H1 (cell line): Measurements from ENCODE around the gene HACD3. TPM values are rescaled to one million over a fixed set of nuclear protein-coding genes. Genes with fewer than 3 reads are reported as not detected.

ENCODE experiments used
- CTCF ChIA-PET: fragments of 300-600 bp; sonication (Branson Sonifier 250); formaldehyde crosslinking; loops from one replicate; lab custom pipeline; 2021; ENCODE audit not compliant: partially characterized antibody; lab: Charles Lee
- POLR2A ChIA-PET: fragments of 300-600 bp; sonication (Branson Sonifier 250); formaldehyde crosslinking; loops from one replicate; lab custom pipeline; 2021; ENCODE audit warnings: inconsistent platforms; ENCODE audit not compliant: partially characterized antibody; lab: Charles Lee
- DNase-seq, 2 experiments: peaks; one replicate each; pipeline versions ENCODE4 v3.0.0 to v3.0.0-alpha.2; 2010 to 2022; ENCODE audit warnings: low spot score in 2 of 2, low read depth in 1 of 2, mixed read lengths in 1 of 2
- FAIRE-seq: peaks from 2 replicates; lab custom pipeline; 2011; peaks lifted over from hg19 to GRCh38; lab: Jason Lieb, UNC
- H2AFZ ChIP-seq: 2 replicates; pipeline ENCODE4 v1.8.1; 2012; ENCODE audit warnings: low read length, inconsistent platforms
- H2AK5ac ChIP-seq: 2 replicates; pipeline ENCODE4 v1.6.1; 2013; ENCODE audit warnings: low read depth, low read length
- H2BK120ac ChIP-seq: replicated peaks from 2 replicates; pipeline ENCODE3; 2013; ENCODE audit warnings: low read depth, low read length, inconsistent platforms
- H2BK12ac ChIP-seq: 2 replicates; pipeline ENCODE4 v1.6.1; 2013; ENCODE audit warnings: low read depth, low read length
- H2BK15ac ChIP-seq: 2 replicates; pipeline ENCODE4 v1.6.1; 2013; ENCODE audit warnings: low read length
- H2BK20ac ChIP-seq: 2 replicates; pipeline ENCODE4 v1.6.1; 2013; ENCODE audit warnings: low read length
- H2BK5ac ChIP-seq: 2 replicates; pipeline ENCODE4 v1.6.1; 2013; ENCODE audit warnings: low read depth, low read length
- H3K14ac ChIP-seq: 2 replicates; pipeline ENCODE4 v1.6.1; 2013; ENCODE audit warnings: inconsistent platforms; ENCODE audit not compliant: insufficient read length
- H3K18ac ChIP-seq: 2 replicates; pipeline ENCODE4 v1.6.1; 2013; ENCODE audit warnings: low read length; ENCODE audit errors: extremely low read depth
- H3K23ac ChIP-seq: 2 replicates; pipeline ENCODE4 v1.6.1; 2013; ENCODE audit warnings: inconsistent platforms; ENCODE audit not compliant: insufficient read length
- H3K23me2 ChIP-seq: 2 replicates; pipeline ENCODE4 v1.6.1; 2013; ENCODE audit warnings: low read depth, low read length
- H3K27ac ChIP-seq: 2 replicates; pipeline ENCODE4 v1.6.1; 2011; ENCODE audit warnings: low read depth, low read length, inconsistent platforms
- H3K27me3 ChIP-seq, 4 experiments: replicated peaks in 1 of 4; 1 replicate in 1 of 4; 2 replicates in 3 of 4; pipeline versions ENCODE4 v1.6.1 to v1.8.1; 2011 to 2013; ENCODE audit warnings: low read length in 3 of 4, mild to moderate bottlenecking in 3 of 4, inconsistent platforms in 2 of 4, mixed read lengths in 2 of 4, moderate library complexity in 1 of 4; ENCODE audit not compliant: control insufficient read depth in 3 of 4, insufficient read depth in 3 of 4; ENCODE audit errors: extremely low read depth in 1 of 4
- H3K36me3 ChIP-seq, 4 experiments: 2 replicates each; pipeline versions ENCODE4 v1.6.1 to v1.8.1; 2011 to 2013; ENCODE audit warnings: mild to moderate bottlenecking in 4 of 4, low read length in 3 of 4, moderate library complexity in 2 of 4, control low read depth in 1 of 4, inconsistent platforms in 1 of 4; ENCODE audit not compliant: insufficient read depth in 4 of 4, control insufficient read depth in 2 of 4
- H3K4ac ChIP-seq: replicated peaks from 2 replicates; pipeline ENCODE3; 2013; ENCODE audit warnings: low read length, low read depth, mixed read lengths, inconsistent platforms; ENCODE audit not compliant: insufficient read length
- H3K4me1 ChIP-seq, 4 experiments: replicated peaks in 1 of 4; 1 replicate in 1 of 4; 2 replicates in 3 of 4; pipeline versions ENCODE4 v1.6.1 to v1.8.1; 2011 to 2013; ENCODE audit warnings: low read length in 3 of 4, inconsistent platforms in 2 of 4, mixed read lengths in 1 of 4; ENCODE audit not compliant: insufficient read depth in 4 of 4, control insufficient read depth in 3 of 4
- H3K4me2 ChIP-seq, 2 experiments: 2 replicates each; pipeline versions ENCODE4 v1.6.1 to v1.8.1; 2011 to 2013; ENCODE audit warnings: low read depth in 2 of 2, low read length in 2 of 2, control low read depth in 1 of 2, inconsistent platforms in 1 of 2, mild to moderate bottlenecking in 1 of 2; ENCODE audit not compliant: insufficient read depth in 1 of 2
- H3K4me3 ChIP-seq, 4 experiments: fragments of 200-600, 300-600 bp in 1 of 4; sonication (generic), shearing (Covaris generic), sonication (Bioruptor Twin) in 1 of 4; 2 replicates each; pipeline versions ENCODE4 v1.5.1 to v1.8.1; 2011 to 2016; ENCODE audit warnings: low read length in 4 of 4, low read depth in 3 of 4, control low read depth in 2 of 4, inconsistent platforms in 2 of 4, mild to moderate bottlenecking in 2 of 4, mixed read lengths in 1 of 4, moderate library complexity in 1 of 4; ENCODE audit not compliant: insufficient read depth in 2 of 4; ENCODE audit errors: extremely low read depth in 1 of 4
- H3K56ac ChIP-seq: replicated peaks from 2 replicates; pipeline ENCODE3; 2013; ENCODE audit warnings: low read depth, mild to moderate bottlenecking, mixed read lengths, low read length, inconsistent platforms; ENCODE audit not compliant: insufficient read length
- H3K79me1 ChIP-seq: 2 replicates; pipeline ENCODE4 v1.6.1; 2013; ENCODE audit warnings: low read depth, low read length, control low read depth
- H3K79me2 ChIP-seq, 2 experiments: 2 replicates each; pipeline versions ENCODE4 v1.6.1 to v1.8.1; 2012 to 2013; ENCODE audit warnings: low read length in 2 of 2, mild to moderate bottlenecking in 2 of 2, inconsistent platforms in 1 of 2; ENCODE audit not compliant: insufficient read depth in 2 of 2, control insufficient read depth in 1 of 2
- H3K9ac ChIP-seq, 4 experiments: replicated peaks in 1 of 4; 1 replicate in 1 of 4; 2 replicates in 3 of 4; pipeline versions ENCODE4 v1.6.1 to v1.8.1; 2011 to 2013; ENCODE audit warnings: low read depth in 3 of 4, low read length in 3 of 4, control low read depth in 2 of 4, mild to moderate bottlenecking in 2 of 4, moderate library complexity in 2 of 4, inconsistent platforms in 1 of 4; ENCODE audit errors: extremely low read depth in 1 of 4
- H3K9me3 ChIP-seq, 2 experiments: 2 replicates each; pipeline versions ENCODE4 v1.6.1 to v1.8.1; 2012 to 2013; ENCODE audit warnings: mild to moderate bottlenecking in 2 of 2, moderate library complexity in 2 of 2, control low read depth in 1 of 2, inconsistent platforms in 1 of 2, low read depth in 1 of 2, low read length in 1 of 2, mixed read lengths in 1 of 2; ENCODE audit not compliant: insufficient read depth in 2 of 2
- H4K20me1 ChIP-seq, 2 experiments: replicated peaks in 1 of 2; 2 replicates each; pipeline versions ENCODE3 to v1.8.1; 2011 to 2013; ENCODE audit warnings: inconsistent platforms in 2 of 2, low read length in 2 of 2, mild to moderate bottlenecking in 1 of 2; ENCODE audit not compliant: insufficient read depth in 2 of 2, control insufficient read depth in 1 of 2
- H4K5ac ChIP-seq: 2 replicates; pipeline ENCODE4 v1.6.1; 2013; ENCODE audit warnings: low read length, low read depth, mixed read lengths, inconsistent platforms; ENCODE audit not compliant: insufficient read length
- H4K8ac ChIP-seq: 2 replicates; pipeline ENCODE4 v1.8.0; 2013; ENCODE audit warnings: mild to moderate bottlenecking, moderate library complexity, low read length, inconsistent platforms; ENCODE audit not compliant: insufficient read depth; ENCODE audit errors: extremely low read depth
- H4K91ac ChIP-seq: replicated peaks from 2 replicates; pipeline ENCODE3; 2013; ENCODE audit warnings: low read length, mixed read lengths, inconsistent platforms; ENCODE audit not compliant: insufficient read length
- BRCA1 ChIP-seq: IDR thresholded peaks from 2 replicates; pipeline ENCODE4 v1.6.1; 2012; ENCODE audit warnings: low read depth, low read length, improper control_type of control experiment
- E2F6 ChIP-seq: IDR thresholded peaks from 2 replicates; pipeline ENCODE4 v1.6.1; 2012; ENCODE audit warnings: inconsistent platforms
- FOSL1 ChIP-seq: IDR thresholded peaks from 2 replicates; pipeline ENCODE4 v1.6.1; 2011; ENCODE audit warnings: mild to moderate bottlenecking, low read depth, low read length, moderate library complexity; ENCODE audit not compliant: insufficient read depth
- POLR2AphosphoS5 ChIP-seq: IDR thresholded peaks from 2 replicates; pipeline ENCODE4 v1.6.1; 2011; ENCODE audit warnings: low read depth, low read length
- WGBS, 2 experiments: shearing (Covaris generic) in 1 of 2; methylation state at CpG; one replicate each; pipeline versions ENCODE4 v1.1.6 to v1.1.7; 2013 to 2015; ENCODE audit warnings: low lambda C conversion rate in 2 of 2, mixed read lengths in 2 of 2, inconsistent platforms in 1 of 2, low coverage in 1 of 2, missing lambda C conversion rate in 1 of 2; ENCODE audit not compliant: insufficient replicate concordance in 2 of 2, insufficient coverage in 1 of 2, insufficient read length in 1 of 2; ENCODE audit errors: extremely low coverage in 1 of 2, missing lambda C conversion rate in 1 of 2; 5-methylcytosine and 5-hydroxymethylcytosine counted together
- polyA plus RNA-seq, 7 experiments: library from polyadenylated mRNA; depleted of rRNA in 3 of 7; stranded (reverse) in 5 of 7; unstranded in 2 of 7; fragments of >200 nt in 5 of 7; fragments of 200-250 nt in 2 of 7; gene quantifications; 1 replicate in 5 of 7; 2 replicates in 1 of 7; 4 replicates in 1 of 7; pipeline versions ENCODE4 v1.2.1 to v1.2.3, GENCODE V29; 2011 to 2013; ENCODE audit warnings: missing spikeins in 2 of 7, mixed read lengths in 2 of 7
- total RNA-seq: library from RNA; stranded (reverse); fragmentation: NEBNext Ultra II Directional; extraction: Animal tissue kit (Norgen Biotek cat#: 25700); gene quantifications from 2 replicates; pipeline ENCODE4 v1.2.1, GENCODE V29; 2021

The HACD3 gene
- total and polyA plus RNA-seq, 2 of the 8 experiments (the other 6 are each of a cell fraction or from before 2014, with no cell fraction given) = 78.8 to 120 TPM

GRCh38 chr15:65626856-65627255 lies 96.6 kb downstream of the HACD3 start:
- no peak overlapping the region for H2AK5ac ChIP-seq
- no peak overlapping the region for H4K5ac ChIP-seq
- 82% methylated on average over 4 of the region's 4 CpGs; no CpG with 5 or more reads in 1 of the 2 experiments for WGBS, 2 experiments
- no peaks in the 10 kb centered on the region for H3K36me3 ChIP-seq
- no peak overlapping the region for H2BK5ac ChIP-seq
- H2BK15ac ChIP-seq = no peak overlapping the region
- no peak overlapping the region for H2BK20ac ChIP-seq
- FAIRE-seq (no peak), DNase-seq (no peak)
- no peak overlapping the region for H3K4me3 ChIP-seq
- no peaks in the 10 kb centered on the region for H3K27me3 ChIP-seq
- no peak overlapping the region for H3K56ac ChIP-seq
- no peak overlapping the region for H3K18ac ChIP-seq
- TF ChIP-seq E2F6 (no peak), FOSL1 (no peak), BRCA1 (no peak), POLR2AphosphoS5 (no peak)
- H3K27ac ChIP-seq = no peak overlapping the region
- H3K9ac ChIP-seq = no peak overlapping the region
- no peak overlapping the region for H2BK120ac ChIP-seq
- no peak overlapping the region for H2BK12ac ChIP-seq
- no peak overlapping the region for H3K4ac ChIP-seq
- H3K23ac ChIP-seq = no peak overlapping the region
- no peaks in the 10 kb centered on the region for H3K79me2 ChIP-seq
- H3K79me1 ChIP-seq = no peaks in the 10 kb centered on the region
- no peak overlapping the region for H3K4me2 ChIP-seq
- no peak overlapping the region for H3K14ac ChIP-seq
- no peak overlapping the region for H2AFZ ChIP-seq
- H3K23me2 ChIP-seq = no peaks in the 10 kb centered on the region
- POLR2A ChIA-PET = no interaction called here
- no peak overlapping the region for H4K91ac ChIP-seq
- CTCF ChIA-PET = interaction anchor here (0.7 to 5.3 kb wide), 4 partner anchors 9 to 225 kb away, joined by 3 to 26 read pairs (median 4); no protein-coding TSS in a partner anchor
- H4K20me1 ChIP-seq = no peaks in the 10 kb centered on the region
- H3K9me3 ChIP-seq = no peaks in the 10 kb centered on the region
- H4K8ac ChIP-seq = no peak overlapping the region
- peaks cover 0 to 4% (median under 1%) of the 10 kb centered on the region in 4 experiments; a peak in 1 of 7 replicates for H3K4me1 ChIP-seq
